A673 (cell line): ENCODE data around the gene YTHDF1.

Experiments used
- CTCF ChIP-seq: fragments of 300-800, 200-600 bp; sonication (generic); conservative IDR thresholded peaks from 2 replicates; pipeline ENCODE4 v1.5.1; 2017; ENCODE audit warnings: low read depth, mild to moderate bottlenecking, antibody characterized with exemption, low read length, moderate library complexity, mixed read lengths
- EZH2 ChIP-seq: fragments of 200-600 bp; sonication (generic); IDR thresholded peaks from 2 replicates; pipeline ENCODE4 v1.6.1; 2017; ENCODE audit warnings: borderline replicate concordance, low read depth, mild to moderate bottlenecking, mixed read lengths, antibody characterized with exemption, low read length; ENCODE audit not compliant: poor library complexity, severe bottlenecking

GRCh38 chr20:63214514-63214913, 1.4 kb downstream of the YTHDF1 start:
- no peak for TF ChIP-seq CTCF
- no peak for TF ChIP-seq EZH2
